NCI-H82 (cell line): ENCODE data around the gene KCNJ15.
"Not testable (repeated sequence)": the region's sequence is repeated elsewhere in the genome, so short reads cannot be mapped to it uniquely, and the experiment has no call there.

Experiments
- DNase-seq: peaks from one replicate; lab custom pipeline; 2025; lab: John Stamatoyannopoulos, UW

KCNJ15 gene

GRCh38 chr21:38244885-38245869, 11.6 kb upstream of the KCNJ15 start:
- DNase-seq = no peak

- DNase-seq = no peak
Observed at GRCh38 chr21:38246511-38246910, 10.3 kb upstream of the KCNJ15 start.

- not testable (repeated sequence) for DNase-seq
Observed at GRCh38 chr21:38247054-38247453, 9.7 kb upstream of the KCNJ15 start.

- no peak for DNase-seq
Observed at GRCh38 chr21:38247738-38248510, 8.9 kb upstream of the KCNJ15 start.

- no peak for DNase-seq
Observed at GRCh38 chr21:38249256-38249655, 7.5 kb upstream of the KCNJ15 start.

GRCh38 chr21:38249696-38250278, 7.0 kb upstream of the KCNJ15 start:
- DNase-seq = no peak

GRCh38 chr21:38250991-38251418, 5.8 kb upstream of the KCNJ15 start:
- no peak for DNase-seq

- no peak for DNase-seq
Observed at GRCh38 chr21:38254970-38255369, 1.8 kb upstream of the KCNJ15 start.

- no peak for DNase-seq
Observed at GRCh38 chr21:38255571-38256117, 1.1 kb upstream of the KCNJ15 start.

GRCh38 chr21:38257667-38258066, 876 bp downstream of the KCNJ15 start:
- no peak for DNase-seq

- DNase-seq = no peak
Observed at GRCh38 chr21:38258521-38259485, 2.0 kb downstream of the KCNJ15 start.

- DNase-seq = no peak
Observed at GRCh38 chr21:38259665-38260064, 2.9 kb downstream of the KCNJ15 start.

- DNase-seq = no peak
Observed at GRCh38 chr21:38260426-38260825, 3.6 kb downstream of the KCNJ15 start.

- DNase-seq = no peak
Observed at GRCh38 chr21:38261851-38262250, 5.1 kb downstream of the KCNJ15 start.

- no peak for DNase-seq
Observed at GRCh38 chr21:38263493-38263892, 6.7 kb downstream of the KCNJ15 start.

- DNase-seq = no peak
Observed at GRCh38 chr21:38264571-38264970, 7.8 kb downstream of the KCNJ15 start.

GRCh38 chr21:38265166-38265565, 8.4 kb downstream of the KCNJ15 start:
- no peak for DNase-seq

- no peak for DNase-seq
Observed at GRCh38 chr21:38266732-38267131, 9.9 kb downstream of the KCNJ15 start.

GRCh38 chr21:38267136-38267755, 10.5 kb downstream of the KCNJ15 start:
- no peak for DNase-seq
